ENCODE results near the gene COL15A1.
A peak's percentile ranks its signal among the peaks of the same experiment; 100 is the strongest.
"Not testable (repeated sequence)": the region's sequence is repeated elsewhere in the genome, so short reads cannot be mapped to it uniquely, and the experiment has no call there.

COL15A1 gene

GRCh38 chr9:99079542-99079941, 135.8 kb downstream of the COL15A1 start:
- DNase-seq (ENCODE audit: low read depth), result no peak

DNA sequence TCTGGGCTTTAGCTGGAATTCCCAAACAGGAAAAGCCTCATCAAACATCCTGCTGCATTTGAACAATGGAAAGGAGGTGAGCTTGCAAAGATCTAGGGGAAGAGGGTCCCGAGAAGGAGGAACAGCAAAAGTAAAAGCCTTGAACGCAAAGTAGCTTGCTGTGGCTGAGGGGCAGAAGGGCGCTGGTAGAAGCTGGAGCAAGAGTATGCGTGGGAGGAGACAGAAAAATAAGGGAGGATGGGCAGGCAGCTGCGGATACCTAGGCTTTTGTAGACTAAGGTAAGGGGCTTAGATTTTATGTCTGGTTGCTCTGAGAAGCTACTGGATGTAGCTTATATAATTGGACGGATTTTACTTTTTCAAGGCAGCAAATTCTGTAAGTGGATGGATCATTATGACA, 139.3 kb downstream of the COL15A1 start:
- DNase-seq (ENCODE audit: low read depth), result no peak

DNA sequence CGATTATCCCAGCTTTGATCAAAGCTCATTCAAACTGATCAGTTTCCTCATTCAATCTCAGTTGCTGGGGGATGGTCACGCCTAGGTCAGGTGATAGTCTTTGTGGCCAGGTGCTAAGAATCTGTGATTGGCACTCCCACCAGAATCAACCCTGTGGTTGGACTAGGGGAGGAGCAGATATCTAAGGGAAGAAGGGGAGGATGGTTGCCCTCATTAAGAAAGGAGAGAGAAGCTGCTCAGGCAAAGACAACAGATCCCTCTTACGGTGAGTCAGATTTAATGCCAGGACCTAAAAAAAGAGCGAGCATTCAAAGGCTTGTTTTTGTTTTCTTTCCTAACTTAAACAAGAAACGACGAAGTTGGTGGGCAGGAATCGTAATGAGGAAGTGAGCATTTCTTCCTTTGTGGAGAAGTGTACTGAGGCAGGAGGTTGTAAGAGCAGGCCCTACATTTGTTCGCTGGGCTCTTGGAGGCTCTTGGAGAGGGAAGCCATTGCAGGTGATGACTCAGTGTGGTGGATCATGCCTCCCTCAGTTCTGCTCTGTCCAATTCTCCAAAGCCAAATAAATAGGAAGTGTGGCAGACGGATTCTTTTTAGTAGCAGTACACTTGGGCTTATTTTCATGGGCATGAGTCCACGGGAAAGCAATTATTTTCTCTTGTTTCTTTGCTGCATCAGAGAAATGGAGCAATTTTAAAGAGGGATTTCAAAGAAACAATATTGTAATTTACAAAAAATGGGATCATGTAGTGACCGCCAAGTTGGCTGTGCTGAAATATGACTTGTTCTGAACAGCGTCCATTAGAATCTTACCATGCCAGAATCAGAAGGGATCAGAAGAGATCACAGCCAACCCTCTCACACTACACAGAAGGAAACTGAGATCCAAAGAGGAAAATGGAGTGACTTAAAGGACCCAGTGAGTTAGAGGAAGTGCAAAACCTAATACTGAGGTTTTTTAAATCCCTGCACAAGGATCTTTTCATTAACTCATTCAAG, 142.5 kb downstream of the COL15A1 start:
- no peak for DNase-seq (ENCODE audit: low read depth)

DNA sequence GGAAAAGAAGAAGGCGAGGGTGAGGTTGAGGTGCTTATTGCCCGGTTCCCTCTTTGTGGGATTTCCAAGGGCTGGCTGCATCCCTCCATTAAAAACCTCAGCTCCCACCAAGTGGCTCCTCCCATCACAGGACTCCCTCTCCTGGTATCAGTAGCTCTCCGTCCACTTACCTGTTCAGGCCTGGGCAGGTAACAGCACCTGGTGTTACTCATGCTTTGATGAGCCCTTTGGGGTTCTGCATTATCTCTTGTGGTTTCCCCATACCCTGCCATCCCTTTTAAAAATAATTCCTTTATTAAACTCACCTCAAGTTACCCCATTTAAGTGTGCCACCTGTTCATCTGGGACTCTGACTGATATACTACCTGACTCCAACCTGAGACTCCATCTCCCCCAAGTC, 143.8 kb downstream of the COL15A1 start:
- DNase-seq (ENCODE audit: low read depth), result no peak

- no peak for DNase-seq (ENCODE audit: low read depth)
Measured at GRCh38 chr9:99090336-99091130, 146.8 kb downstream of the COL15A1 start.

DNA sequence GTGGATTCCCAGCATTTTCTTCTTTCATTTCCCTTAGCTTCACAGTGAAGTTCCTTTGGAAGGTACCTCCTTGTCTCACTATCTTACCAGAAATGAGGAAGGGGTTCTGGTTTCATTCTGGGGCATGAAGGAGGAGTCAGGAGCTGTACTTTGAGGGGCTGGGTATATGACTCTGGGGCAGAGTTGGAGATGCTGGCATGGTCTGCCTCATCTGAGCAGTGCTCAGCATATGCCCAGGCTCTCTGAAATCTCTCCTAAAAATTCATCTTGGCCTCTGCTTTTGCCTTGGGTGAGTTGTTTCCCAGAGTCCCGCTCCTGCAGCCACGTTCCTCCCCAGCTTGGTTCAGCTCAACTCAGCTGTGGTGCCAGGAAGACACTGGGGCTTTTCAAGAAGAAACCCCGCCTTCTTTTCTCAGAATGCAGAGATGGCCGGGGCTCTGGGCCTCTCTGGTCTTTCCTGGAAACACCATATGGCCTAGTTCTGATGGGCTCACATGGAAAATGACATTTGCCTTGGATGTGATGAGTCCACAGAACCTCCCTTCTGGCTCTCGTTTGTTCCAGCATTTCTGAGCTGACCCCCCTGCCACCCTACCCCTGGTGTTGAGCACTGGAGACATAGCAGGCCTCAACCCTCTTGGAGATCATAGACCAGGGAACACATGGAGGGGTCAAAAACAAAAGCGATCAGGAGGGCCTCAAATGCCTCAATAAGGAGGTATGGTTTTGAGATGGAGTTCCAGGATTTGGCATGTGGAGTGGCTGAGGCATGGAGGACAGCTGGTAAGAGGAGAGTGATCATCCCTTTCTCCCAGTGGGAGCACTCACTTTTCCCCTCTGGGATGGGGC, 149.2 kb downstream of the COL15A1 start:
- peak; percentile 16 for DNase-seq (ENCODE audit: low read depth)

- no peak for DNase-seq (ENCODE audit: low read depth)
Measured at GRCh38 chr9:99093492-99093791, 149.7 kb downstream of the COL15A1 start.

GRCh38 chr9:99095565-99095964, 151.9 kb downstream of the COL15A1 start:
- DNase-seq (ENCODE audit: low read depth), result no peak

DNA sequence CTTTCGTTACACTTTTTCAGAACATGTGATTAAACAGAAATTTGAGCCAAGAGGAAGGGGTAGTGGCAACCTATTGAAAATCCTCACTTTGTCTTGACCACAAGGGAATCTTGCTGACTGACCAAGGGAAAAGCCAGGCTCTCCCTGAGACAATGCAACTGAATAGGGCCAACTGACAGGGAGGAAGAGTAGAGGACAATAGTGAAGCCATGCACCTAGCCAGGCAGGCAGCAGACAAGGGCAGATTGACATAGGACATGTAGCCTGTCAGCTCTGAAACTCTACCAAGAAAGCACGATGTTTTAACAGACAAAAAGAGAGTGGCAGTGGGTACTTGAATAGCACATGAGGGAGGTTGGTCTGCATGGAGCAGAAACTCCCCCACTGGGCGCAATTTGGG, 152.7 kb downstream of the COL15A1 start:
- no peak for DNase-seq (ENCODE audit: low read depth)

DNA sequence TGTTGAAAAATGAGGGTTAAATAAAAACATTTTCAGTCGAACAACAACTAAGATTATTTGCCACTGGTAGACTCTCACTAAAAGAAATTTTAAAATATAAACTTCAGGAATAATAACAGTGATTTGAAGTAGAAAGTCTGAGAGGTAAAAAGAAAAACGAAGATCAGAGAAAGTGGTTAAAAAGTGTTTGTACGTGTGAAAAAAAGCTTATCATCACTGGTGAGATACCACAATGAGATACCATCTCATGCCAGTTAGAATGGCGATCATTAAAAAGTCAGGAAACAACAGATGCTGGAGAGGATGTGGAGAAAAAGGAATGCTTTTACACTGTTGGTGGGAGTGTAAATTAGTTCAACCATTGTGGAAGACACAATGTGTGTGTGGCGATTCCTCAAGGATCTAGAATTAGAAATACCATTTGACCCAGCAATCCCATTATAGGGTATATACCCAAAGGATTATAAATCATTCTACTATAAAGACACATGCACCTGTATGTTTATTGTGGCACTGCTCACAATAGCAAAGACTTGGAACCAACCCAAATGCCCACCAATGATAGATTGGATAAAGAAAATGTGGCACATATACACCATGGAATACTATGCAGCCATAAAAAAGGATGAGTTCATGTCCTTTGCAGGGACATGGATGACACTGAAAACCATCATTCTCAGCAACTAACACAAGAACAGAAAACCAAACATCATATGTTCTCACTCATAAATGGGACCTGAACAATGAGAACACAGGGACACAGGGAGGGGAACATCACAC, 156.3 kb downstream of the COL15A1 start:
- not testable (repeated sequence) for DNase-seq (ENCODE audit: low read depth)

GRCh38 chr9:99101271-99101670, 157.6 kb downstream of the COL15A1 start:
- DNase-seq (ENCODE audit: low read depth), result no peak

- DNase-seq (ENCODE audit: low read depth), result no peak
Measured at GRCh38 chr9:99101812-99102211, 158.1 kb downstream of the COL15A1 start.

DNA sequence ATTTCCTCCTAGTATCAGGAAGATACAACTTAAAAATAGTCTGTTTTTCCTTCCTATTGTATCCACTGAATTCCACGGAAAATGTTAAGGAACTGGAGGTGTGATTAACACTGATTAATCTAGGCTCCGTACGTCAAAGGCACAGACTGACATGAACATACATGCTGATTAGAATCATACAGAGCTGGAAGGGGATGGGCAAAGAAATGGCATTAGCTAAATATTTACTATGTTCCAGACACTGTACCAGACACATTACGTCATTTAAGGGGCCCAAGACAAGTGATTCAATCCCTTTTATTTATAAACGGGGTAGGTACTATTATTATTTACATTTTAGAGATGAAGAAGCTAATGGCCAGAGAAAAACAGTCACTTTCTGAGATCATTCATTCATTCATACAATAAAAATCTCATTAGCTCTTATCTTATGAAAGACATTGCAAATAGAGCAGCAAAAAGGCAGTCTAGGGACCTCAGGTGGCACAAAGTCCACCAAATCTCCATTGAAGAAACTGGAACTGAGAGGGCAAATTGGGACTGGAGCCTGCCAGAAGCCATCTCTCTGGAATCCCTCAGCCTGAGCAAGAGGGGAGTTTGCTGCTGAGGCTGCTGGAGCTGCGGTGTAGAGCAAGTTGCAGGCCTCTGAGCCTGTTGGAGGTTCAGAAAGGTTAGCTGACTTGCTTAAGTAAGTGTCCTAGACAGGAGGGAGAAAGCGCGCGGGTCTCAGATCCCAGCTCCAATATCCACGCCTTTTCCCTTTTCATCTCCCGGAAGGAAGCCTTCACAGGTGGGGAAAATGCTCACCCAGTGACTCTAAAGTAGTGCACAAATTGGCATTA, 159.6 kb downstream of the COL15A1 start:
- DNase-seq (ENCODE audit: low read depth), result no peak

DNA sequence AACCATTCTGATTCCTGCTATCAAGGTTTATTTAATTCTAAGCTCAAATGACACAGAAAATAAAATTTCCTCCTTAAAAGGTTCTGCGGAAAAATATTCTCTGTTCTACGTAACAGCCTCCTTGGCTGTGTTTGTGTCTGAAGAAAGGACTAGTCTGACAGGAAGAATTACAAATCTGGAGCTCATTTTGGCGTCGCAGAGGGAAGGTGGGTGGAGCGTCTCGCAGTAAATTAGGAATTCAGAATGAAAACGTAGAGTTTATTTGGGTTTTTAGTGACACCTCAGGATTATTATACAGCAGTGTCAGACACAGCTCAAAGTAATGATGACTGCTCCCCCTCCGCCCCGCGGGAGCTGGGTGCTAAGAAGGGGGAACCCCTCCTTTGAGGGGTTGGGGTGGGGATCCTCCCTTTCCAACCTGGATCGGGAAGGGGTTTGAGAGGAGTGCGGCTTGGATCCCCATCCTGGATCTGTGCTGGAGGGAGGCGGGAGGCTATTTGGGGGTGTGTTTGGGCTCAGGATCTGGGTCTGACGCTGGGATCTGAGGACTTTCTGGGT, 160.3 kb downstream of the COL15A1 start:
- DNase-seq (ENCODE audit: low read depth), result no peak

DNA sequence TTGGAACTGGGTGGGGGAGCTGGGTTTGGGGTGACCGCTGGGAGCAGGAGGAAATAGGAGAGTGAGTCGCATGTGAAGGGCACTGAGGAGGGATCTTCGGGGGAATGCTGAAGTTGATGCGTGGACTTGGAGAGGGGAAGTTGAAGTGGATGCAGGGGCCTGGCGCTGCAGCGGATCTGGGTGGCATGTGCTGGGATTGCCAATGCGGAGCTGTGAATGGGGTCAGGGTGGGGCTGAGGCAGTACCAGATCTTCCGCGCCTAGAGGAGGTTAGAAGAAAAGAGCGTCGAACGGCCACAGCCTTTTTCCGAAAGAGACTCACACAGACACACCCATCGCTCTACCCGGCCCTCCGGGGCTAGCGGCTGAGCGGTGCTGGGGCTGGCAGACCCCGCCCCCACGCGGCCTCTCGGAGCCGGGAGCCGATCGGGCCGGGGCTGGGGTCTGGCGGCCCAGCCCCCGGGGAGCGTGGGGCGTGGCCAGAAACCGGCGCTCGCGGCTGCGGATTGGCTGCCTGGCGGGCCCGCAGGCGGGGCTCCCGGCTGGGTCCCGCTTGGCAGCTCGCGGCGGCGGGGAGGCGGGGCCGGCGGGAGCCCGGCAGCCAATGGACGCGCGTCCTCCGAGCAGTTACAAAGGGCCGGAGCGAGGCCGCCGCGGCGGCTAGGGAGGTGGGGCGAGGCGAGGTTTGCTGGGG, 160.9 kb downstream of the COL15A1 start, which contains the start of gene TGFBR1:
TGFBR1 (plus strand) TSS at position 655 of the 693 bp plus-strand sequence. CDS start 93 bp downstream, outside the sequence.
- DNase-seq (ENCODE audit: low read depth), result peak; percentile 85

DNA sequence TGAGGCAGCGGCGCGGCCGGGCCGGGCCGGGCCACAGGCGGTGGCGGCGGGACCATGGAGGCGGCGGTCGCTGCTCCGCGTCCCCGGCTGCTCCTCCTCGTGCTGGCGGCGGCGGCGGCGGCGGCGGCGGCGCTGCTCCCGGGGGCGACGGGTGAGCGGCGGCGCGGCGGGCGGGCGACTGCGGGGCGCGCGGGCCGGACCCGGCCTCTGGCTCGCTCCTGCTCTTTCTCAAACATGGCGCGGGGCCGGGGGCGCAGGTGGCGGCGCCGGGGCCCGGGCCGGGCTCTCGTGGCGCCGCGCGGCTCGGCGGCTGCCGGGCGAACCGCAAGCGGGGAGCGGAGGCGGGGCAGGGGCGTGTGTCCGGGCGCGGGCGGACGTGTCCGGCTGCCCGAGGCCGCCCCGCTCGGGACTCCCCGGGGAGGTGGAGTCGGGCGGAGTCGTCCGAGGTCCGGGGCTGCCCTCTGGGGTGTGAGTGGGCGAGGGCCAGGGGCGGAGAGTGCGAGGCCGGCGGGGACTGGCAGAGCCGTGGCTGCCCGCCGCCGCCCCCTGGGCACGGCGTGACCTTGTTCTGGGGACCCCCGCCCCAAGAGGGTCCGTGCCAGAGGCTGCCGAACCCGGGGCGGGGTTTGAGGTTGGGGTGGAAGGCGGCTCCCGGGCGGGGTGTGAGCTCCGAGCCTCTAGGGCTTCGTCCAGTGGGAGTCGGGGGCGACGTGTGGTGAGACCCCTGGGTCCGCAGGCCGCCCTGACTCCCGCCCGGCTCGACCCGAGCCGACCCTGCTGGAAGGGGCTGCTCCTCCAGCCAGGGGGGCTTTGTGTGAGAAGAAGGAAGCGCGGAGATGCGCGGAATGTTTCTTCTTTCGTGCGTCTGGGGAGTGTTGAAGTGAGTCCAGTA, 161.7 kb downstream of the COL15A1 start:
- peak; percentile 25 for DNase-seq (ENCODE audit: low read depth)

DNA sequence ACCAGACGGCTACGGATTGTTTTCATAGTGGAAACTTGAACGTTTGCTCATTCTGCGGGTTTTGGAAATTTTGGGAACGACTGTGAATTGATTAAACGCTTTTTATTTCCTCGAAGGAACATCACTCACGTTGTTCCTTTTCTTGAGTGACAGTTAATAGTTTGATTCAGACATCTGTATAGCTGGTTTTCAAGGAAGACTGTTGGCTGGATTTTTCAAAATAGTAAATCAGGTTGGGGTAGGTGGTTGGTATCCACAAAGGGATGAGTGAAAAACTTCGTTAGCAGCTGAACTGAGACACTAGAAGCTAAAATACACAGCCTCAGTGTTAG, 162.3 kb downstream of the COL15A1 start:
- no peak for DNase-seq (ENCODE audit: low read depth)

- DNase-seq (ENCODE audit: low read depth), result no peak
Measured at GRCh38 chr9:99107421-99107820, 163.7 kb downstream of the COL15A1 start.
